Activated CD8-positive, alpha-beta memory T cell treated with anti-CD3 and anti-CD28 coated beads for 1 hour (primary cell): ENCODE measurements around the gene TLE5.
"Not testable (repeated sequence)": the region's sequence is repeated elsewhere in the genome, so short reads cannot be mapped to it uniquely, and the experiment has no call there.

ENCODE experiments used
- DNase-seq, 2 donors: peaks; one replicate each; pipeline ENCODE4 v3.0.0-alpha.2; 2020; ENCODE audit warnings: low read depth in 1 of 2; ENCODE audit errors: extremely low read depth in 1 of 2

TLE5 gene

GRCh38 chr19:3027981-3028304 lies 34.4 kb downstream of the TLE5 start:
- DNase-seq, result no peak

GRCh38 chr19:3027292-3027691 lies 35.0 kb downstream of the TLE5 start:
- no peak for DNase-seq

GRCh38 chr19:3026768-3027167 lies 35.5 kb downstream of the TLE5 start:
- DNase-seq, result no peak

- DNase-seq, result no peak
These were observed 36.8 kb downstream of the TLE5 start for GRCh38 chr19:3025549-3025886.

- DNase-seq, result no peak
These were observed 37.3 kb downstream of the TLE5 start for GRCh38 chr19:3024870-3025548.

GRCh38 chr19:3024509-3024869 lies 37.8 kb downstream of the TLE5 start:
- no peak for DNase-seq

- no peak for DNase-seq
These were observed 41.9 kb downstream of the TLE5 start for GRCh38 chr19:3020321-3020960.

GRCh38 chr19:3019211-3019854 lies 43.0 kb downstream of the TLE5 start:
- DNase-seq, result no peak

- no peak for DNase-seq
These were observed 44.4 kb downstream of the TLE5 start for GRCh38 chr19:3017923-3018322.

- DNase-seq, result no peak
These were observed 46.9 kb downstream of the TLE5 start for GRCh38 chr19:3015126-3016057.

- DNase-seq, result no peak
These were observed 48.2 kb downstream of the TLE5 start for GRCh38 chr19:3014135-3014534.

GRCh38 chr19:3013263-3013725 lies 49.0 kb downstream of the TLE5 start:
- DNase-seq, result no peak

- no peak for DNase-seq
These were observed 49.6 kb downstream of the TLE5 start for GRCh38 chr19:3012621-3013262.

GRCh38 chr19:3012059-3012458 lies 50.2 kb downstream of the TLE5 start:
- DNase-seq, result not testable (repeated sequence)

GRCh38 chr19:3010871-3011270 lies 51.4 kb downstream of the TLE5 start:
- DNase-seq, result no peak

GRCh38 chr19:3008994-3009393 lies 53.3 kb downstream of the TLE5 start:
- no peak for DNase-seq

GRCh38 chr19:3007975-3008374 lies 54.3 kb downstream of the TLE5 start:
- DNase-seq, result no peak

- no peak for DNase-seq
These were observed 56.1 kb downstream of the TLE5 start for GRCh38 chr19:3006075-3006767.

GRCh38 chr19:3005345-3005744 lies 57.0 kb downstream of the TLE5 start:
- DNase-seq, result no peak

GRCh38 chr19:3004522-3004921 lies 57.8 kb downstream of the TLE5 start:
- no peak for DNase-seq
